OCI-LY7 (cell line): ENCODE results near the gene ZBTB20. TPM values are rescaled to one million over a fixed set of nuclear protein-coding genes. Genes with fewer than 3 reads are reported as not detected.
"Not testable (repeated sequence)": the region's sequence is repeated elsewhere in the genome, so short reads cannot be mapped to it uniquely, and the experiment has no call there.

ENCODE experiments used
- BruUV-seq: library from RNA; stranded (reverse); fragments of 400-500 nt; replicated peaks from 2 replicates; lab custom pipeline; 2021; lab: Mats Ljungman, UMichigan
- CTCF ChIA-PET: fragments of 300-600 bp; sonication (Branson Sonifier 250); formaldehyde crosslinking; loops from one replicate; lab custom pipeline; 2022; ENCODE audit warnings: antibody characterized with exemption; ENCODE audit not compliant: unreplicated experiment; lab: Charles Lee
- POLR2A ChIA-PET: fragments of 300-600 bp; sonication (Branson Sonifier 250); formaldehyde crosslinking; loops from one replicate; lab custom pipeline; 2022; ENCODE audit warnings: antibody characterized with exemption; lab: Charles Lee
- DNase-seq: peaks from one replicate; pipeline ENCODE4 v3.0.0-alpha.2; 2015; ENCODE audit warnings: low spot score
- H2AFZ ChIP-seq: fragments of 200-600 bp; sonication (generic), shearing (Covaris generic); 2 replicates; pipeline ENCODE4 v1.6.1; 2014; ENCODE audit warnings: mild to moderate bottlenecking, antibody characterized with exemption, low read length, moderate library complexity
- H3K27ac ChIP-seq: fragments of 200-600 bp; sonication (generic); 2 replicates; pipeline ENCODE4 v1.5.1; 2014; ENCODE audit warnings: mixed run types, low read depth, mild to moderate bottlenecking, moderate library complexity, low read length, inconsistent platforms; ENCODE audit not compliant: poor library complexity, severe bottlenecking
- H3K36me3 ChIP-seq: fragments of 200-600 bp; sonication (generic); 2 replicates; pipeline ENCODE4 v1.6.1; 2014; ENCODE audit warnings: mild to moderate bottlenecking, antibody characterized with exemption, low read length, moderate library complexity, mixed read lengths; ENCODE audit not compliant: insufficient read depth
- H3K4me1 ChIP-seq: fragments of 200-600 bp; sonication (generic); 2 replicates; pipeline ENCODE4 v1.5.1; 2014; ENCODE audit warnings: mild to moderate bottlenecking, low read length; ENCODE audit not compliant: insufficient read depth, poor library complexity, severe bottlenecking
- H3K4me2 ChIP-seq: fragments of 200-600 bp; sonication (generic); 2 replicates; pipeline ENCODE4 v1.6.1; 2014; ENCODE audit warnings: mild to moderate bottlenecking, low read length
- H3K4me3 ChIP-seq: fragments of 200-600 bp; sonication (generic); 2 replicates; pipeline ENCODE4 v1.5.1; 2014; ENCODE audit warnings: mild to moderate bottlenecking, low read depth, low read length; ENCODE audit not compliant: poor library complexity, severe bottlenecking
- H3K79me2 ChIP-seq: fragments of 200-600 bp; sonication (generic); 2 replicates; pipeline ENCODE4 v1.6.1; 2016; ENCODE audit warnings: low read depth, mild to moderate bottlenecking, low read length, moderate library complexity, mixed read lengths; ENCODE audit not compliant: insufficient read depth
- H3K9me2 ChIP-seq: fragments of 200-600 bp; sonication (generic); 2 replicates; pipeline ENCODE4 v1.6.1; 2016; ENCODE audit warnings: mild to moderate bottlenecking, low read length, mixed read lengths; ENCODE audit not compliant: insufficient read depth
- H3K9me3 ChIP-seq: fragments of 200-600 bp; sonication (generic); 2 replicates; pipeline ENCODE4 v1.6.1; 2014; ENCODE audit warnings: mild to moderate bottlenecking, mixed run types, low read length, mixed read lengths
- H4K20me1 ChIP-seq: fragments of 200-600 bp; sonication (generic); 2 replicates; pipeline ENCODE4 v1.6.1; 2014; ENCODE audit warnings: mild to moderate bottlenecking, antibody characterized with exemption, low read length, moderate library complexity, mixed read lengths; ENCODE audit not compliant: insufficient read depth
- CTCF ChIP-seq: fragments of 200-600 bp; sonication (generic); conservative IDR thresholded peaks from 2 replicates; pipeline ENCODE4 v1.5.1; 2014; ENCODE audit warnings: mild to moderate bottlenecking, antibody characterized with exemption, low read length, moderate library complexity, mixed read lengths
- EZH2phosphoT487 ChIP-seq: fragments of 200-600 bp; sonication (generic); IDR thresholded peaks from 2 replicates; pipeline ENCODE4 v1.6.1; 2018; ENCODE audit warnings: low read depth, borderline replicate concordance, mild to moderate bottlenecking, mixed run types, antibody characterized with exemption, low read length, moderate library complexity, mixed read lengths
- intact Hi-C: fragments of 100-400 bp; cut with micrococcal nuclease; formaldehyde crosslinking; loops from one replicate; pipeline ENCODE4 v1.10.0; 2022; ENCODE audit not compliant: unreplicated experiment
- total RNA-seq, 2 experiments: library from RNA; depleted of rRNA in 1 of 2; stranded (reverse); fragments of >200 nt in 1 of 2; shearing (Covaris generic) in 1 of 2; gene quantifications; 2 replicates each; pipeline ENCODE4 v1.2.3, GENCODE V29; 2014 to 2022

Gene ZBTB20
- total RNA-seq, 2 experiments from 2014 or later: 5.5 to 11.8 TPM

GRCh38 chr3:115113367-115113766 is 33.7 kb downstream of the ZBTB20 start:
- Histone ChIP-seq H3K27ac (no peak overlapping the region), H4K20me1 (no peaks in the 10 kb centered on the region), H2AFZ (no peak overlapping the region), H3K9me3 (no peaks in the 10 kb centered on the region), H3K4me3 (no peak overlapping the region), H3K4me1 (no peaks in the 10 kb centered on the region), H3K79me2 (no peaks in the 10 kb centered on the region), H3K4me2 (no peak overlapping the region), H3K9me2 (no peaks in the 10 kb centered on the region), H3K36me3 (no peaks in the 10 kb centered on the region)
- BruUV-seq: no TSS peak
- CTCF ChIA-PET: no interaction called here
- POLR2A ChIA-PET: no interaction called here
- intact Hi-C loops: no loop called here
- no peak for TF ChIP-seq EZH2phosphoT487
- no peak for TF ChIP-seq CTCF
- DNase-seq: no peak

GRCh38 chr3:115111632-115112031 is 35.5 kb downstream of the ZBTB20 start:
- POLR2A ChIA-PET: interaction anchor here (0.5 to 0.8 kb wide), 3 partner anchors 27 to 358 kb away, joined by 3 read pairs; no protein-coding TSS in a partner anchor
- Histone ChIP-seq H3K4me2 (no peak overlapping the region), H3K4me3 (no peak overlapping the region), H3K9me3 (no peaks in the 10 kb centered on the region), H3K27ac (no peak overlapping the region), H3K9me2 (no peaks in the 10 kb centered on the region), H3K36me3 (no peaks in the 10 kb centered on the region), H2AFZ (no peak overlapping the region), H3K4me1 (no peaks in the 10 kb centered on the region), H4K20me1 (no peaks in the 10 kb centered on the region), H3K79me2 (no peaks in the 10 kb centered on the region)
- intact Hi-C loops: no loop called here
- BruUV-seq: no TSS peak
- CTCF ChIA-PET: no interaction called here
- no peak for DNase-seq
- TF ChIP-seq EZH2phosphoT487 (no peak), CTCF (no peak)

- no peaks in the 10 kb centered on the region for H3K4me1 ChIP-seq
- H3K27ac ChIP-seq: no peak overlapping the region
- BruUV-seq: no TSS peak
- DNase-seq: no peak
- no peak overlapping the region for H3K4me3 ChIP-seq
- CTCF ChIA-PET: no interaction called here
- no peaks in the 10 kb centered on the region for H3K79me2 ChIP-seq
- no peak overlapping the region for H3K4me2 ChIP-seq
- no peaks in the 10 kb centered on the region for H3K9me2 ChIP-seq
- H2AFZ ChIP-seq: no peak overlapping the region
- H3K36me3 ChIP-seq: no peaks in the 10 kb centered on the region
- intact Hi-C loops: no loop called here
- H3K9me3 ChIP-seq: no peaks in the 10 kb centered on the region
- H4K20me1 ChIP-seq: no peaks in the 10 kb centered on the region
- TF ChIP-seq CTCF: no peak
- TF ChIP-seq EZH2phosphoT487: no peak
- POLR2A ChIA-PET: interaction anchor here (0.7 kb wide), 1 partner anchor 1687 kb away, joined by 3 read pairs; no protein-coding TSS in a partner anchor
These were observed 36.3 kb downstream of the ZBTB20 start for GRCh38 chr3:115110830-115111229.

- H3K9me2 ChIP-seq, H2AFZ ChIP-seq, H3K9me3 ChIP-seq, intact Hi-C loops, H3K36me3 ChIP-seq, CTCF ChIA-PET, DNase-seq, BruUV-seq, H3K79me2 ChIP-seq, H4K20me1 ChIP-seq, H3K4me2 ChIP-seq, H3K27ac ChIP-seq, H3K4me1 ChIP-seq, H3K4me3 ChIP-seq: not testable (repeated sequence)
- POLR2A ChIA-PET: interaction anchor here (0.7 kb wide), 2 partner anchors 1641 to 1687 kb away, joined by 3 read pairs; no protein-coding TSS in a partner anchor
These were observed 37.0 kb downstream of the ZBTB20 start for GRCh38 chr3:115110066-115110465.
